ENCODE measurements around the gene CPLX3.

The CPLX3 gene

DNA sequence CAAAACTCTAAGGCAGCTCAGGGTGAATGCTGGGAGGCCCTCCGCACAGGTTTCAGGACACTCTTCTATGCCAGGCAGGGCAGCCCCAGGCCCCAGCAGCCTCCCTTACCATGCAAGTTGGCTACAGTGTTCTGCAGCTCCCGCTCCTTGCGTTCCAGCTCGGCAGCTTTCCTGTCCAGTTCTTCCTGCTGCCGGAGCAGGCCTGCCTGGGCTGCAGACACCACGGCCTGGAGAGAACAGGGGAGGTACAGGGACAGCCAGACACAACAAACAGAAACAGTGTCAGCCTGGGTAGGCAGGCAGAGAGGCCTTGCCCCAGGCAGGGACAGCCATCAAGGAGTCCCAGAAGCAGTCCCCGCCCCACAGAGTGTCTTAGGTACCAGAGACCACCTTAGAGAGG lies 25.5 kb downstream of the CPLX3 start:
- DNase-seq: no peak

- DNase-seq: no peak
These were observed 28.1 kb downstream of the CPLX3 start for GRCh38 chr15:74854453-74855022.

- DNase-seq: no peak
These were observed 29.4 kb downstream of the CPLX3 start for GRCh38 chr15:74855857-74856256.

DNA sequence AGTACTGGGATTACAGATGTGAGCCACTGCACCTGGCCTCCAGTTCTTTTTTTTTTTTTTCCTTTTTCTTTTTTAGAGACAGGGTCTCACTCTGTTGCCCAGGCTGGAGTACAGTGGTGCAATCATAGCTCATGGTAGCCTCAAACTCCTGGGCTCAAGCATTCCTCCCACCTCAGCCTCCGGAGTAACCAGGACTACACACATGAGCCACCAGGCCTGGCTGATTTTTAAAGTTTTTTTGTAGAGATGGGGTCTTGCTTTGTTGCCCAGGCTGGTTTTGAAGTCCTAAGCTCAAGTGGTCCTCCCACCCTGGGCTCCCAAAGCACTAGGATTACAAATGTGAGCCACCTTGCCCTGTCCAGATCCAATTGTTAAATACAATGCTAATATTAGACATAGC lies 30.1 kb downstream of the CPLX3 start:
- DNase-seq: no peak

DNA sequence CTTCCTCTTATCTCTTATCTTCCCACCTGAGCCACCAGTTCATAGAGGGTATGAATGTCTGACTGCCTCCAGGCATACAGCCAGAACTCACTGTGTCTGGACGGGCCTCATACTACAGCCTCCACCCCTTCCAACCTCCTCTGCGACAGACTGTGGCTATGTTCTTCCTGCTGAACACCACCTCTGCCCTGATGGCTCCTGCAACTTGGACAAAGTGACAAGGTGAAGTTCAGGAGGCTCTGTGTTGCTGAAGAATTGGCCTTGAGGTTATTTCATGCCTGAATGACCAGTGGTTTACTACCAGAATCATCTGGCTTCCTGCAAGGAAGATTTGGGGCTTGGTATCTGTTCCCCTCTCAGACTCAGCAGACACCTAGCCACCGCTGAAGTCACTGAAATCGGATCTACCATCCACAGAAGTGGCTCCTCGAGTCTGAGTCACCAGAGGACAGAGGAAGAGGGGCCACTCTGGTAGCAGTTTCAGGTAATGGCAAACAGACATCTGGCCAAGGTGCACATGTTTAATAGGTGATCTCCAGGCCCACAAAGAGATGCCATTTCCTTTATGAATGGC lies 30.7 kb downstream of the CPLX3 start:
- DNase-seq: peak; percentile 37

- no peak for DNase-seq
These were observed 31.4 kb downstream of the CPLX3 start for GRCh38 chr15:74857671-74858368.

GRCh38 chr15:74858369-74858740 lies 31.9 kb downstream of the CPLX3 start:
- DNase-seq: no peak

GRCh38 chr15:74863239-74864056 lies 37.0 kb downstream of the CPLX3 start:
- DNase-seq: peak; percentile 49

DNA sequence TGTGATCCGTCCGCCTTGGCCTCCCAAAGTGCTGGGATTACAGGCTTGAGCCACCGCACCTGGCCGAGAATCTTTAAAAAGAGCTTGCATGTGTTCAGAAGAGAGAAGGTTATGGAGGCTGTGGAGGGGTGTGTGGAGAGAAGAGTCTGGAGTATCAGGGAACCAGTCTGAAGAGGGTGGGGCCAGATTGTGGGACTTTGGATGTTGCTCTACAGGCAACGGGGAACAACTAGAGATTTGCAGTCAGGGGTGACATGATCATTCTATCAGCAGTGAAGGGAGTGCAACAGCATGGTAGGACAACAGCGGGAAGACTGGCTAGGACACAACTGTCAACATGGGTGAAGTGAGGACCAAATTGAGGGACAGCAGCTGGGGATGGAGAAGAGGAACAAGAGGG lies 37.9 kb downstream of the CPLX3 start:
- no peak for DNase-seq

DNA sequence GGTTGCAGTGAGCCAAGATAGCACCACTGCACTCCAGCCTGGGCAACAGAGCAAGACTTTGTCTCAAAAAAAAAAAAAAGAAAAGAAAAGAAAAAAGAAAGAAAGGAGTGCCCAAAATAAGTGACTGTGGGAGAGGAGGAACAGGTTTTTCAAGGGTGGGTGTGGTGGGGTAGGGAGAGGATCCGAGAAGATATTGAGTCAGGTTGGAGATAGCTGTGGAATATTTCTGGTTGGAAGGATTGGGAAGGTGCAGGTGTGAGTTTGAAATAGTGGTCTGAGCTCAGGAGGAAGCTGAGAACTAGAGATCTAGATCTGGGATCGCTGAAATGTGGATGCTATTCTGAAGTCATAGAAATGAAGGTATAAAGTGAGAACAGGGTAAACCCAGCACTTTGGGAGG lies 38.9 kb downstream of the CPLX3 start:
- DNase-seq: no peak

- DNase-seq: peak; percentile 66
These were observed 39.7 kb downstream of the CPLX3 start for GRCh38 chr15:74866090-74866489.

GRCh38 chr15:74867466-74868038 lies 41.1 kb downstream of the CPLX3 start:
- DNase-seq: no peak

- no peak for DNase-seq
These were observed 41.6 kb downstream of the CPLX3 start for GRCh38 chr15:74868059-74868458.

- no peak for DNase-seq
These were observed 42.9 kb downstream of the CPLX3 start for GRCh38 chr15:74869372-74869725.

DNA sequence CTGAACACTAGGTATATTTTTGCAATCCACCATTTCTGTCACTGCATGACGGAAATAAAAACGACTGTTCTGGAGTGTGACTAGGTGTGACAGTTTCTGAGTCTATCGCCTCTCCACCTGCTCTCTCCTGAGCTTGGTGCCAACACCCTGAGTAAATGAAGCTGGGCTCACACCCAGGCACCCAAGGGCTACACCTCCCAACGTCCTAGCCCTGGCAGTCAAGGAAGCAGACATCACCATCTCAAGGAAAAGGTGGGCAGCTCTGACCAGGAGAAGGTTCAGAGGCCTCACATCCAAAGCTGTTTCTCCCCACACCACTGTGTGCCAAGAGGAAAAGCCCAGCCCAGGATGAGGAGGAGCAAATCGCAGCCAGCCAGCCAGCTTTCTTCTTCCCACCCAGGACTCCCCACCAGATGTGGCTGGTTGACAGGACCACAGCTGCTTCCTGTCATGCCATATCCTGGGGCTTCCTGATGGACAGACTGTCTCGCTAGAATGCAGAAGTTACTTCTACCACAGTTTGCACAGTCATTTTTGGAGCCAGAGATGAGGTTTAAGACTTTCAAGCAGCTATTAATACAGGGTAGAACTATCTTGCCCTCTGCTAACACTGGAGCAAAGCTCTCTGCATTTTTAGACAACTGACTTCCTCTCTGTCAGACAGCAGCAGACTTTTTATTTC lies 43.4 kb downstream of the CPLX3 start:
- no peak for DNase-seq

GRCh38 chr15:74870436-74871215 lies 44.2 kb downstream of the CPLX3 start:
- DNase-seq: no peak

DNA sequence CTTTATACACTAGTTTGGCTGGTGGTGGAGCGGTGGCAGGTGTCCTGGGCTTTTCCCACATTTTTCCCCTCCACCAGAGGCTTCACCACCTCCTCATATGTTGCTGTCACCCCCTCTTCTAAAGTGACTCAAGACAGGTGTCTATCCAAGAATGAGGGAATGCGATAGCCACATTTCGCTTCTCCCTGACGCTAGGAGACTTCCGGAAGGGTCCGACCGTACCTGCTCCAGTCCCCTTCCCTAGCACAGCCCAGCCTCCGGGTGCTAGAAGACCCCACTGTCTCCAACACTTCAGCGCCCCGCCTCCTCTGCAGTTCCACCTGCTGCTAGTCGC lies 46.2 kb downstream of the CPLX3 start:
- DNase-seq: no peak

GRCh38 chr15:74873036-74873755 lies 46.8 kb downstream of the CPLX3 start, which contains the start of gene SCAMP2:
TSS of gene SCAMP2 (minus strand) at chr15:74873365. CDS start at chr15:74873255, 110 bp downstream.
- DNase-seq: peak; percentile 98

GRCh38 chr15:74873756-74874424 lies 47.5 kb downstream of the CPLX3 start:
- no peak for DNase-seq

- DNase-seq: no peak
These were observed 51.8 kb downstream of the CPLX3 start for GRCh38 chr15:74878273-74878672.

Measured in NCI-H226 (cell line).